ENCODE data around the gene NHS.
"Not testable (repeated sequence)": the region's sequence is repeated elsewhere in the genome, so short reads cannot be mapped to it uniquely, and the experiment has no call there.

NHS gene

DNA sequence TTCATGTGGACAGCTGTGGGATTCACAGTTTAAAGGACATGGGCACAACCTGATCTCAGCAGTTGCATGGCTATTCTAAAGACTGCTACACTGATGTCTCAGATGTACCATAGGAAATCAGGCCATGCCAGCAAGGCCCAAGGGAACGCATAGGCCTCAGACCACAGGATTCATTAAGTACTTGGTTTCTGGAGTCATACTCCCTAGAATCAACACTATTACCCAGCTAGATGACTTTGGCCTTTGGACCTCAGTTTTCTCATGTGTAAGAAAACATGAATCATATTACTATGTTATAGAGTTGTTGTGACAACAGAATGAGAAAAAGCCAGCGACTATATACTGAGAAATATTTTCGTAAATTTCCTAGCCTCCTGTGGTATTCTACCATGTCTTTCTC is 67.9 kb downstream of the NHS start:
- no peak overlapping the region for H3K27ac ChIP-seq (ENCODE audit: low read length)
- no peaks in the 10 kb centered on the region for H4K20me1 ChIP-seq (ENCODE audit: insufficient read depth, low read length)
- no peak overlapping the region for H2AFZ ChIP-seq (ENCODE audit: low read length)
- no peaks in the 10 kb centered on the region for H3K79me2 ChIP-seq (ENCODE audit: low read length)
- TF ChIP-seq, protein P1, sequence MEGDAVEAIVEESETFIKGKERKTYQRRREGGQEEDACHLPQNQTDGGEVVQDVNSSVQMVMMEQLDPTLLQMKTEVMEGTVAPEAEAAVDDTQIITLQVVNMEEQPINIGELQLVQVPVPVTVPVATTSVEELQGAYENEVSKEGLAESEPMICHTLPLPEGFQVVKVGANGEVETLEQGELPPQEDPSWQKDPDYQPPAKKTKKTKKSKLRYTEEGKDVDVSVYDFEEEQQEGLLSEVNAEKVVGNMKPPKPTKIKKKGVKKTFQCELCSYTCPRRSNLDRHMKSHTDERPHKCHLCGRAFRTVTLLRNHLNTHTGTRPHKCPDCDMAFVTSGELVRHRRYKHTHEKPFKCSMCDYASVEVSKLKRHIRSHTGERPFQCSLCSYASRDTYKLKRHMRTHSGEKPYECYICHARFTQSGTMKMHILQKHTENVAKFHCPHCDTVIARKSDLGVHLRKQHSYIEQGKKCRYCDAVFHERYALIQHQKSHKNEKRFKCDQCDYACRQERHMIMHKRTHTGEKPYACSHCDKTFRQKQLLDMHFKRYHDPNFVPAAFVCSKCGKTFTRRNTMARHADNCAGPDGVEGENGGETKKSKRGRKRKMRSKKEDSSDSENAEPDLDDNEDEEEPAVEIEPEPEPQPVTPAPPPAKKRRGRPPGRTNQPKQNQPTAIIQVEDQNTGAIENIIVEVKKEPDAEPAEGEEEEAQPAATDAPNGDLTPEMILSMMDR (IDR thresholded peaks at IDR 0.05; ENCODE audit: low read length) = no peak
- no peak for TF ChIP-seq EZH2phosphoT487 (IDR thresholded peaks at IDR 0.05; ENCODE audit: low read length)
- TF ChIP-seq EZH2 (optimal IDR thresholded peaks at IDR 0.05; ENCODE audit: low read depth, low read length) = no peak
- no peaks in the 10 kb centered on the region for H3K27me3 ChIP-seq (replicated peaks; ENCODE audit: insufficient read depth, low read length)
- no peak overlapping the region for H3K4me3 ChIP-seq (ENCODE audit: low read length)
- no peaks in the 10 kb centered on the region for H3K9me3 ChIP-seq (replicated peaks; ENCODE audit: insufficient read depth, low read length)
- no peaks in the 10 kb centered on the region for H3K9me2 ChIP-seq (replicated peaks; ENCODE audit: insufficient read depth, low read length)
- H3K4me2 ChIP-seq (ENCODE audit: low read depth, low read length) = no peak overlapping the region
- no peak for DNase-seq
- no peak overlapping the region for H3K9ac ChIP-seq (ENCODE audit: low read length)
- H3K4me1 ChIP-seq (ENCODE audit: low read length) = no peaks in the 10 kb centered on the region
- H3F3A ChIP-seq (ENCODE audit: insufficient read depth, low read length) = no peaks in the 10 kb centered on the region
- no peaks in the 10 kb centered on the region for H3K36me3 ChIP-seq (replicated peaks; ENCODE audit: insufficient read depth, low read length)

DNA sequence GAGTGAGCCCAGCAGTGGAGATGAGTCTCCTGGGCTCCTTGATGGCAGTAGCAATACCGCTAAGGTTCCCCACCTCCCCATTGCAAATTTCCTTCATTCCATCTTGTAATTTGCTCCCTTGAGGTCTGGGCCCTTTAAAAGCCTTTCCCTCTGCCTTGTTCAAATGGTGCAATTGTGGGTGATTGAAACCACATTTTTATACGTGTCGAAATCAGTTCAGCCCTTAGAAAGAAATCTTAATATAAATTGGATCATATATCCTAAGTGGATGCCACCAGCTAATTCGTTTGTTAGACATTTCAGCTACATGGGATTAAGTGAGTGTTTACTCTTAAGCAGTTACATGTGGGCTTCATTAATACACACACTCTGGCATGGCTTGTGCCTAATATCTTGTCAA is 68.6 kb downstream of the NHS start:
- TF ChIP-seq EZH2phosphoT487 (IDR thresholded peaks at IDR 0.05; ENCODE audit: low read length) (no peak), EZH2 (optimal IDR thresholded peaks at IDR 0.05; ENCODE audit: low read depth, low read length) (no peak)
- TF ChIP-seq, protein P1 (IDR thresholded peaks at IDR 0.05; ENCODE audit: low read length) = no peak
- Histone ChIP-seq H3K4me3 (ENCODE audit: low read length) (no peak overlapping the region), H3K9me2 (replicated peaks; ENCODE audit: insufficient read depth, low read length) (no peaks in the 10 kb centered on the region), H3K4me2 (ENCODE audit: low read depth, low read length) (no peak overlapping the region), H3K4me1 (ENCODE audit: low read length) (no peaks in the 10 kb centered on the region), H4K20me1 (ENCODE audit: insufficient read depth, low read length) (no peaks in the 10 kb centered on the region), H3K9me3 (replicated peaks; ENCODE audit: insufficient read depth, low read length) (no peaks in the 10 kb centered on the region), H3F3A (ENCODE audit: insufficient read depth, low read length) (no peaks in the 10 kb centered on the region), H3K27me3 (replicated peaks; ENCODE audit: insufficient read depth, low read length) (no peaks in the 10 kb centered on the region), H3K27ac (ENCODE audit: low read length) (no peak overlapping the region), H2AFZ (ENCODE audit: low read length) (no peak overlapping the region), H3K79me2 (ENCODE audit: low read length) (no peaks in the 10 kb centered on the region), H3K36me3 (replicated peaks; ENCODE audit: insufficient read depth, low read length) (no peaks in the 10 kb centered on the region), H3K9ac (ENCODE audit: low read length) (no peak overlapping the region)
- DNase-seq = no peak

DNA sequence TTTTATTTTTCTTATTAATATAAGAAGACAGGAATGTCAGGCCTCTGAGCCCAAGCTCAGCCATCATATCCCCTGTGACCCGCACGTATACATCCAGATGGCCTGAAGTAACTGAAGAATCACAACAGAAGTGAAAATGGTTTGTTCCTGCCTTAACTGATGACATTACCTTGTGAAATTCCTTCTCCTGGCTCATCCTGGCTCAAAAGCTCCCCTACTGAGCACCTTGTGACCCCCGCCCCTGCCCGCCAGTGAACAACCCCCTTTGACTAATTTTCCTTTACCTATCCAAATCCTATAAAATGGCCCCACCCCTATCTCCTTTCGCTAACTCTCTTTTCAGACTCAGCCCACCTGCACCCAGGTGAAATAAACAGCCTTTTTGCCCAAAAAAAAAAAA is 71.3 kb downstream of the NHS start:
- not testable (repeated sequence) for H3K4me1 ChIP-seq (ENCODE audit: low read length); H3K4me3 ChIP-seq (ENCODE audit: low read length); H3K36me3 ChIP-seq (replicated peaks; ENCODE audit: insufficient read depth, low read length); DNase-seq; H3K79me2 ChIP-seq (ENCODE audit: low read length); H3K27me3 ChIP-seq (replicated peaks; ENCODE audit: insufficient read depth, low read length); H3K9me2 ChIP-seq (replicated peaks; ENCODE audit: insufficient read depth, low read length); H2AFZ ChIP-seq (ENCODE audit: low read length); H3K9me3 ChIP-seq (replicated peaks; ENCODE audit: insufficient read depth, low read length); H3K4me2 ChIP-seq (ENCODE audit: low read depth, low read length); H3K9ac ChIP-seq (ENCODE audit: low read length); H3F3A ChIP-seq (ENCODE audit: insufficient read depth, low read length); H4K20me1 ChIP-seq (ENCODE audit: insufficient read depth, low read length); H3K27ac ChIP-seq (ENCODE audit: low read length)

DNA sequence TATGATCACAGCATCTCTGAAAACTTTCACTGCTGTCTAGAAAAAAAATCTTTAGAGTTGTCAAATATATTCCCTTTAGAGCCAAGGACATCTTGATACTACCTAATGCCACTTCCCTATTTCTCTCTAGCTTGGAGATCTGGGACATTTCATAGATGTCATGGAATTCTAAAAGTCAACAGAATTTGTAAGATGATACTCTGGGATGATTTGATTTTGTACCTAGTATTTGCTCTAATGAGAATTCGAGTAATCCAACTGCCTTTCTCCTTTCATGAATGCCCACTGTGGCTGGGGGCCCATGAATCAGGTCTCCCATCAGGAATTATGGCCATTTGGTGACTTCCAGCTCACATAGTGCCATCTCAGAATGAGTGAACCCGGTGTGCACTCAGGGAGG is 73.2 kb downstream of the NHS start:
- H3K27ac ChIP-seq (ENCODE audit: low read length) = no peak overlapping the region
- no peak overlapping the region for H3K4me3 ChIP-seq (ENCODE audit: low read length)
- no peak for TF ChIP-seq EZH2phosphoT487 (IDR thresholded peaks at IDR 0.05; ENCODE audit: low read length)
- no peak for TF ChIP-seq EZH2 (optimal IDR thresholded peaks at IDR 0.05; ENCODE audit: low read depth, low read length)
- TF ChIP-seq, protein P1 (IDR thresholded peaks at IDR 0.05; ENCODE audit: low read length) = no peak
- DNase-seq = no peak
- H3K9ac ChIP-seq (ENCODE audit: low read length) = no peak overlapping the region
- H3K4me2 ChIP-seq (ENCODE audit: low read depth, low read length) = no peak overlapping the region
- H3K4me1 ChIP-seq (ENCODE audit: low read length) = no peaks in the 10 kb centered on the region
- H3K9me3 ChIP-seq (replicated peaks; ENCODE audit: insufficient read depth, low read length) = no peaks in the 10 kb centered on the region
- H2AFZ ChIP-seq (ENCODE audit: low read length) = no peak overlapping the region
- H3K27me3 ChIP-seq (replicated peaks; ENCODE audit: insufficient read depth, low read length) = no peaks in the 10 kb centered on the region
- H3K9me2 ChIP-seq (replicated peaks; ENCODE audit: insufficient read depth, low read length) = no peaks in the 10 kb centered on the region
- no peaks in the 10 kb centered on the region for H4K20me1 ChIP-seq (ENCODE audit: insufficient read depth, low read length)
- no peaks in the 10 kb centered on the region for H3F3A ChIP-seq (ENCODE audit: insufficient read depth, low read length)
- no peaks in the 10 kb centered on the region for H3K79me2 ChIP-seq (ENCODE audit: low read length)
- no peaks in the 10 kb centered on the region for H3K36me3 ChIP-seq (replicated peaks; ENCODE audit: insufficient read depth, low read length)
